ENCODE results near the gene EMILIN1.

EMILIN1 gene

GRCh38 chr2:27078267-27079194 lies at the start of gene EMILIN1:
Gene EMILIN1 (plus strand): TSS chr2:27078615. CDS start chr2:27079066, 451 bp downstream.
- no peak for DNase-seq

DNA sequence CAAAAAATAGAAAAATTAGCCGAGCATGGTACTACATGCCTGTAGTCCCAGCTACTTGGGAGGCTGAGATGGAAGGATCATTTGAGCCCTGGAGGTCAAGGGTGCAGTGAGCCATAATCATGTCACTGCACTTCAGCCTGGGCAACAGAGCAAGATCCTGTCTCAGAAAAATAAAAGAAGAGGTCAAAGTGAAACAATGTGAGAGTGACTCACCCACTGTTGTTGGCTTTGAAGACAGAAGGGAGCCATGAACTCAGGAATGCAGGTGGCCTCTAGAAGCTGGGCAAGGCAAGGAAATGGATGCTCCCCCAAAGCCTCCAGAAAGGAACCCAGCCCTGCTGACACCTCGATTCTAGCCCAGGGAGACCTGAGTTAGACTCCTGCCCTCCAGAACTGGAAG lies 49.4 kb upstream of the EMILIN1 start:
- DNase-seq, result no peak

DNA sequence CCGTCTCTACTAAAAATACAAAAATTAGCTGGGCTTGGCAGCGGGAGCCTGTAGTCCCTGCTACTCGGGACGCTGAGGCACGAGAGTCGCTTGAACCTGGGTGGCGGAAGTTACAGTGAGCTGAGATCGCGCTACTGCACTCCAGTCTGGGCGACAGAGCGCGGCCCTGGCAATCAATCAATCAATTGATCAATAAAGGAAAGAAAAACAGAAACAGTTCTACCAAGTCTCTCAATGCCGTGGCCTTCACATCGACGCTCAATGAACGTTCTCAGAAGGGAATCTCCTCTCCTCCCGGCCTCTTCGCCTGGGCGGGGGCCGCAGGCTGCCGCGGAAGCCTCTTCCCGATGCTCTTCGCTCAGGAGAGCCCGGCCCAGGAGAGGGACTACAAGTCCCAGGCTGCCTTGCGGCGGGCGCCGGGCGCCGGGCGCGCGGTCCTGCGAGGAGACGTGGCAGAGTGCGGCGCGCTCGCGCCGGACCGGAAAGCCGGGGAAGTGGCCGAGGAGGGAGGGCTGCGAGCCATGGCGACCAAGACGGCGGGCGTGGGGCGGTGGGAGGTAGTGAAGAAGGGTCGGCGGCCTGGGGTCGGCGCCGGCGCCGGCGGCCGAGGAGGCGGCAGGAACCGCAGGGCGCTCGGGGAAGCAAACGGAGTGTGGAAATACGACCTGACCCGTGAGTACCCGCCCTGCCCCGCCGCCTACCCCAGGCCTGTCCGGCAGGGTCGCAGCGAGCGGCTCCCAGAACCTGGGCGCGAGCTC lies 45.7 kb upstream of the EMILIN1 start, which contains the start of gene TMEM214:
TMEM214 (plus strand) TSS at position 471 of the 758 bp plus-strand sequence; CDS start at position 522, 51 bp downstream.
- DNase-seq, result peak; percentile 74

DNA sequence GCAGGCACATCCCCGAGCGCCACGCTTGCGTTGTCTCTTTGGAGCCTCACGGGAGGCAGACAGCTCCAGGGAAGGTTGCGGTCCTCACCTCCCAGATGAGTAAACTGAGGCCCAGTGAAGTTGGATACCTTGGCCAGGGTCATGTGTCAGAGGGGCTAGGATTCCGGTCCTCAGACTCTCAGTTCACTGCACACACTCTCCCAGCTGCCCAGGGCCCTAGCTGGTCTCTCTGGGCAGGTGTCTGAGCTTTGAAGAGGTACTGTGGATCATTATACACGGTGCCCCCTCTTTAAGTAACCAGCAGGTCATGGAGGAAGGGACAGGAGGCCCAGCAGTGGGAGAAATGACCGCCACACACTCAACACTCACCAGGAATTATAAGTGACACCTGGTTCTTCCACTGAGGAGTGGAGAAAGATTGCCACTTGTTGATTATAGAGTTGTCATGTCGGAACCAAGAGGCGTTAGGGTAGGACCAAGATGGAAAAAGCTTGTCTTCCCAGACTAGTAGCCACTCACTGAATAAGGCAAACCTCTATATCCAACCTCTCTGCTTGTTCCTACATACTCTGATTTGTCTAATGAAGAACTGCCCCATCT lies 45.1 kb upstream of the EMILIN1 start:
- DNase-seq, result no peak

- no peak for DNase-seq
Measured at GRCh38 chr2:27038012-27038411, 40.4 kb upstream of the EMILIN1 start.

- DNase-seq, result no peak
Measured at GRCh38 chr2:27038631-27039339, 39.6 kb upstream of the EMILIN1 start.

GRCh38 chr2:27039426-27039825 lies 39.0 kb upstream of the EMILIN1 start:
- no peak for DNase-seq

DNA sequence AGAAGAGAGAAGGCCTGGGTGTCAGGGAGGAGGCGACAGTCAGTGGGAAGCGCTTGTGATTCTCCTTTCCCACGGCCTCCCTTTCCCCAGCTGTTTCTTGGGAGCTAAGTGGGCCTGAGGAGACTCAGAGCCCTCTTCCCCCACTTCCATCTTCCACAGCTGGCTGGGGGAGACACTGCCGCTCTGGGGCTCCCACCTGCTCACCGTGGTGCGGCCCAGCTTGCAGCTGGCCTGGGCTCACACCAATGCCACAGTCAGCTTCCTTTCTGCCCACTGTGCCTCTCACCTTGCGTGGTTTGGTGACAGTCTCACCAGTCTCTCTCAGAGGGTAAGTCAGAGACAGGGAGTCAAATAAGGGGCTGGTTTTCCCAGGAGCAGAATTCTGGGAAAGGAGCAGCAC lies 38.5 kb upstream of the EMILIN1 start:
- no peak for DNase-seq

- no peak for DNase-seq
Measured at GRCh38 chr2:27040282-27040681, 38.1 kb upstream of the EMILIN1 start.

DNA sequence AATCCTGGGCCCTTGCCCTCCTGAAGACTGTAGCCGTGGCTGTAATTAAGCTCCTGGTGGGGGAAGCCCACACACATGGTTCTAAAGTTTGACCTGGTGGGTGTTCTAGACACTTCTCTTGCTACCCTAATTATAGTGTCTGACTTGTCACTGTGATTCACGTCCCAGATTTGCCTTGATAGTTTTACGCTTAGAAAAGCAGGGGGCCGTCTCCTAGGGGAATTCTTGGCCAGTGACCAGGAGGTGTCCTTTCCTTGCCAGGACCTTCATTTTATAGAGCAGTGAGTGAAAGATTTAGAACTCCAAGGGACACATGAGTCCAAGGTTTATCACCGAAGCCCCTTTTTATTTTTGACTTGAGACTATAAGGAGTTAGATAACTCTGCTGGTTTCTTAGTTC lies 36.7 kb upstream of the EMILIN1 start:
- DNase-seq, result no peak

GRCh38 chr2:27042159-27042661 lies 36.2 kb upstream of the EMILIN1 start:
- DNase-seq, result no peak

DNA sequence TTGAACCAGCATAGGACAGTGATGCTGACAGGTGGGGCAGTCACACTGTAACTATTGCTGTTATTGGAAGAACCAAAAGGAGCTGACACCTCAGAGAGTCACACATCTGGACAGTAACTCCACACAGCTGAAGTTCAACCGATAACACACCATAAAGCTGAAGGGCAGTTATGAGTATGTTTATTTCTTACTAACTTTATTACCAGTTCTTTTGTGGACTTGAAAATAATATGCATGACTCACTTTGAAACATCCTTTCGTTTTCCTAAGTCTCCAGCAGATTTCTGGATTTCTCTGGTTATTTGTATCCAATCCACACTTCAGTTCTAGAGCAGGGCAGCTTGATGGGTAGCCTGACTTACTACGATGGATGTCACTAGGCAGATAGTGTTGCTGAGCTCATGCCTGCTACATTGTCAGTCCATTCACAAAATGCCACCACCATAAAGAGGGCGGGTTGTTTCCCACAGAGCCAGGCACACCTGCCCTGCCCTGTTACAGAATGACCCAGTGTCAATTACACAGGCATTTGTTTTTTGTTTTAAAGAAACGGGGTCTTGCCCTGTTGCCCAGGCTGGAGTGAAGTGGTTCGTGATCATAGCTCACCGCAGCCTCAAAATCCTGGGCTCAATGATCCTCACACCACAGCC lies 35.3 kb upstream of the EMILIN1 start:
- no peak for DNase-seq

DNA sequence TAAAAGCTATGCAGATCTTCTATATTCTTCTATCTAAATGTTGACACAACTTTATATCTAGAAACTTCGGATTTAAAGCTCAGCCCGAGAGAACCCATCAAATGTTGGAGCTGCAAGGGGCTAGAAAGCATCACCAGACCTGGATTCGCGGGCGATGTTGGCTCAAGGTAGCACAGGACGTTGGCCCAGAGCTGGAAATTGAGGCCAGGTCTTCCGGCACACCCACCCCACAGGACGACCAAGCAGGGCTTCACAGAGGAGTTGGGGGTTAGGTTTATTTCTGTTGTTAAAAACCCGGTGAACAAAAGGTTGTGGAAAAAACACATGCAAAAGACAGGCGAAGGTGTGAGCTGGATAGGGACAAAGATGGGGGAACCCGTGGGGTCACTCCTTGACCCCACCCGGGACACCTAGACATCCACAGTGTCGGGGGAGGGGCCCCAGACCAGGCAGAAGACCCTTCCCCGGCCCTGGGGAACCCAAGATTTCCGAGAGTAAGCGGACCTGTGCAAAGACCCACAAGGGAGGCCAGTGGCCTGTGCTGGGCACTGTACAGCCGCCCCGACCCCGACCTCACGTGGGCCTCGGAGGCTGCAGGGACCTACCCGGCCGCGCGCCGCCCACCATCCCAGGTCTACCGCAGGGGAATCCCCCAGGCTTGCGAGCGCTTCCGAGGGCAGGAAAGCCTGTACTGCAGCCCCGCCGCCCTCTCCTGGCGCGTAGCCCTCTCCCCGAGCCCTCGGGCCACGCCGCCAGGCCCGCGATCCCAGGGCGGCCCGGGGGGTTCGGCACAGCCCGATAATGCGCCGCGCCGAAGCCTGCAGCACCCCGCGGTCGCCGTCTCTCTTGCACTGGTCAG lies 28.8 kb upstream of the EMILIN1 start:
- no peak for DNase-seq

- peak; percentile 87 for DNase-seq
Measured at GRCh38 chr2:27050281-27050995, 28.0 kb upstream of the EMILIN1 start.

GRCh38 chr2:27050996-27051901 lies 27.2 kb upstream of the EMILIN1 start, which contains the start of gene AGBL5:
Gene AGBL5 (plus strand): TSS chr2:27051668. CDS start chr2:27052959, 1,291 bp downstream.
- peak; percentile 91 for DNase-seq

GRCh38 chr2:27051902-27052645 lies 26.3 kb upstream of the EMILIN1 start:
- no peak for DNase-seq

DNA sequence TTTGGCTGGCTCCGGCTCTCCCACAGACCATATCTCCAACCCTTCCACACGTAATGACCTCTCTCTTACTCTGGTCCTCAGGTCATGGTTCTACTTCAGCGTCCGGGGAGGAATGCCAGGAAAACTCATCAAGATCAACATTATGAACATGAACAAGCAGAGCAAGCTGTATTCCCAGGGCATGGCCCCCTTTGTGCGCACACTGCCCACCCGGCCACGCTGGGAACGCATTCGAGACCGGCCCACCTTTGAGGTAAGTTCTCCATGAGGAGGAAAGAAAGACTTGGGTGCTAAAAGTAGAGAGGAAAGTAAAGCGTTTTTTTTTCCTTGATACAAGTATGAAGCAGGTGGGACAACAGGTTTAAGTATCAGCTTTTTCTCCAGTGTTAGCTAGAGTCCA lies 25.1 kb upstream of the EMILIN1 start:
- no peak for DNase-seq

DNA sequence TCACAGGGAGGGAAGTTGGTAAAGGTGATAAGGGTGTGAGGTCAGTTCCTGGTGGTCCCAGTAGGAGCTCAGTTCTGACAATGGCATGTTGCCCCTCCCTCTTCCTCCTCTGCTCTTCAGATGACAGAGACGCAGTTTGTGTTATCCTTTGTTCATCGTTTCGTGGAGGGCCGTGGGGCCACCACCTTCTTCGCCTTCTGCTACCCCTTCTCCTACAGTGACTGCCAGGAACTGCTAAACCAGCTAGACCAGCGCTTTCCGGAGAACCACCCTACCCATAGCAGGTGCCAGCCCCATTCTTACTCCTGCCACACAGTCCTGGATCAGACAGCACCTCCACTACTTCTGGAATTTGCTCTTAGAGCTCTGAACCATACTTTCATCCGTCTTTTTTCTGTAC lies 24.6 kb upstream of the EMILIN1 start:
- no peak for DNase-seq

All from NCI-H748 treated with DMSO at 0.1 percent for 48 hours (cell line).